HepG2 (cell line): ENCODE measurements around the gene MAPRE3. TPM values are rescaled to one million over a fixed set of nuclear protein-coding genes. Genes with fewer than 3 reads are reported as not detected.

ENCODE experiments used
- ATAC-seq: fragments of 200-7000 bp; cut with Tn5 transposase; 3 replicates; pipeline ENCODE4 v1.9.1; 2020; ENCODE audit warnings: mild to moderate bottlenecking, moderate library complexity
- BruUV-seq: library from RNA; stranded (reverse); fragments of 400-500 nt; replicated peaks from 2 replicates; lab custom pipeline; 2021; lab: Mats Ljungman, UMichigan
- CTCF ChIA-PET: fragments of 300-600 bp; formaldehyde crosslinking; extraction: SDS; loops from one replicate; lab custom pipeline; 2021; ENCODE audit warnings: low total read pairs, inconsistent platforms, low intra/inter-chr PET ratio; lab: Yijun Ruan, JAX
- POLR2A ChIA-PET: fragments of 350-600 bp; sonication (Branson Sonifier 250); formaldehyde crosslinking; loops from one replicate; lab custom pipeline; 2020; ENCODE audit warnings: antibody characterized with exemption, inconsistent platforms; lab: Yijun Ruan, JAX
- DNase-seq: peaks from one replicate; pipeline ENCODE4 v3.0.0-alpha.2; 2015; ENCODE audit warnings: low spot score
- FAIRE-seq: peaks from 3 replicates; lab custom pipeline; 2011; peaks lifted over from hg19 to GRCh38; lab: Jason Lieb, UNC
- H2AFZ ChIP-seq: one replicate; pipeline ENCODE4 v1.6.1; 2011; ENCODE audit warnings: low read length, inconsistent platforms
- H3K27ac ChIP-seq: fragments of 300-600 bp; 3 replicates; pipeline ENCODE4 v1.8.0; 2011; ENCODE audit warnings: mixed run types, mild to moderate bottlenecking, mixed read lengths, low read length, inconsistent platforms; ENCODE audit not compliant: insufficient read depth; ENCODE audit errors: extremely low read length
- H3K27me3 ChIP-seq, 2 experiments: fragments of 200-600 bp in 1 of 2; 2 replicates in 1 of 2; 3 replicates in 1 of 2; pipeline versions ENCODE4 v1.6.0 to v1.8.0; 2011; ENCODE audit warnings: low read length in 2 of 2, mild to moderate bottlenecking in 2 of 2, moderate library complexity in 2 of 2, inconsistent platforms in 1 of 2; ENCODE audit not compliant: insufficient read depth in 2 of 2, control insufficient read depth in 1 of 2
- H3K36me3 ChIP-seq, 2 experiments: fragments of 200-600 bp in 1 of 2; replicated peaks in 1 of 2; 2 replicates in 1 of 2; 3 replicates in 1 of 2; pipeline versions ENCODE4 v1.5.1 to v1.8.0; 2011; ENCODE audit warnings: low read length in 2 of 2, inconsistent platforms in 1 of 2; ENCODE audit not compliant: insufficient read depth in 2 of 2, control insufficient read depth in 1 of 2
- H3K4me1 ChIP-seq: 2 replicates; pipeline ENCODE4 v1.5.1; 2012; ENCODE audit warnings: low read length, inconsistent platforms; ENCODE audit not compliant: insufficient read depth
- H3K4me2 ChIP-seq: 2 replicates; pipeline ENCODE4 v1.6.0; 2011; ENCODE audit warnings: low read depth, low read length, inconsistent platforms
- H3K4me3 ChIP-seq, 3 experiments: fragments of 200-600 bp in 1 of 3; sonication (generic), shearing (Covaris generic) in 1 of 3; replicated peaks in 1 of 3; 2 replicates each; pipeline ENCODE4 v1.5.1; 2011 to 2016; ENCODE audit warnings: low read length in 3 of 3, inconsistent platforms in 2 of 3, low read depth in 2 of 3, mild to moderate bottlenecking in 2 of 3, control low read depth in 1 of 3, mixed read lengths in 1 of 3; ENCODE audit not compliant: insufficient read depth in 1 of 3
- H3K79me2 ChIP-seq: one replicate; pipeline ENCODE4 v1.6.1; 2011; ENCODE audit warnings: low read length, inconsistent platforms; ENCODE audit not compliant: insufficient read depth
- H3K9ac ChIP-seq: 2 replicates; pipeline ENCODE4 v1.6.0; 2011; ENCODE audit warnings: mild to moderate bottlenecking, low read depth, low read length, inconsistent platforms; ENCODE audit not compliant: insufficient read depth
- H3K9me3 ChIP-seq: 2 replicates; pipeline ENCODE4 v1.5.1; 2012; ENCODE audit warnings: mild to moderate bottlenecking, low read length
- H4K20me1 ChIP-seq: 2 replicates; pipeline ENCODE4 v1.6.0; 2011; ENCODE audit warnings: inconsistent platforms, mild to moderate bottlenecking, low read length, moderate library complexity; ENCODE audit not compliant: insufficient read depth
- AKNA ChIP-seq: sonication (generic); formaldehyde crosslinking; IDR thresholded peaks from 2 replicates; pipeline ENCODE4 v1.4.0; 2020; ENCODE audit warnings: missing genetic modification reagents, borderline replicate concordance
- ATF7-NPFF ChIP-seq: sonication (generic); formaldehyde crosslinking; IDR thresholded peaks from 2 replicates; pipeline ENCODE4 v1.8.1; 2023; ENCODE audit warnings: mild to moderate bottlenecking, low read depth, missing genetic modification reagents, moderate library complexity
- BRCA1 ChIP-seq: sonication (generic); formaldehyde crosslinking; IDR thresholded peaks from 2 replicates; pipeline ENCODE4 v1.4.0; 2020; ENCODE audit warnings: missing genetic modification reagents
- CEBPG ChIP-seq: IDR thresholded peaks from 2 replicates; pipeline ENCODE4 v1.6.1; 2016
- ELF3 ChIP-seq: IDR thresholded peaks from 2 replicates; pipeline ENCODE4 v1.6.1; 2016; ENCODE audit warnings: missing genetic modification reagents, missing compliant biosample characterization
- FOSL1 ChIP-seq: sonication (generic); formaldehyde crosslinking; IDR thresholded peaks from 2 replicates; pipeline ENCODE4 v1.9.0; 2021; ENCODE audit warnings: missing genetic modification reagents, borderline replicate concordance
- HCFC1 ChIP-seq: fragments of 150-350 bp; IDR thresholded peaks from 2 replicates; pipeline ENCODE4 v1.6.1; 2014; ENCODE audit warnings: low read depth, low read length
- IRF2 ChIP-seq: IDR thresholded peaks from 2 replicates; pipeline ENCODE4 v1.6.1; 2018; ENCODE audit warnings: missing genetic modification reagents, missing compliant biosample characterization
- PHB2 ChIP-seq: fragments of 450-650 bp; IDR thresholded peaks from 2 replicates; pipeline ENCODE4 v1.6.1; 2018; ENCODE audit not compliant: partially characterized antibody
- PHF21A ChIP-seq: sonication (generic); formaldehyde crosslinking; IDR thresholded peaks from 2 replicates; pipeline ENCODE4 v1.5.0; 2020; ENCODE audit warnings: mild to moderate bottlenecking, missing genetic modification reagents
- SIX1 ChIP-seq: sonication (generic); formaldehyde crosslinking; IDR thresholded peaks from 2 replicates; pipeline ENCODE4 v1.4.0; 2020; ENCODE audit warnings: missing genetic modification reagents, borderline replicate concordance
- ZBED4 ChIP-seq: sonication (generic); formaldehyde crosslinking; IDR thresholded peaks from 2 replicates; pipeline ENCODE4 v1.4.0; 2020; ENCODE audit warnings: missing genetic modification reagents, borderline replicate concordance
- ZBTB4 ChIP-seq: sonication (generic); formaldehyde crosslinking; IDR thresholded peaks from 2 replicates; pipeline ENCODE4 v1.4.0; 2020; ENCODE audit warnings: missing genetic modification reagents, mild to moderate bottlenecking, borderline replicate concordance
- ZNF616 ChIP-seq: sonication (generic); formaldehyde crosslinking; IDR thresholded peaks from 2 replicates; pipeline ENCODE4 v1.5.0; 2020; ENCODE audit warnings: low read depth, mild to moderate bottlenecking, missing genetic modification reagents
- WGBS: methylation state at CpG from one replicate; pipeline ENCODE4 v1.1.6; 2017; ENCODE audit warnings: low lambda C conversion rate; 5-methylcytosine and 5-hydroxymethylcytosine counted together
- in situ Hi-C: cut with HindIII; loops from 2 replicates; pipeline ENCODE4 v1.10.0; 2017; ENCODE audit warnings: low pct_unique_long_range_greater_than_20kb; ENCODE audit not compliant: extremely low pct_ligation_motif_present
- intact Hi-C: fragments of 100-400 bp; cut with micrococcal nuclease; formaldehyde crosslinking; loops from one replicate; pipeline ENCODE4 v1.10.0; 2022; ENCODE audit not compliant: unreplicated experiment
- polyA plus RNA-seq, 8 experiments: library from polyadenylated mRNA; depleted of rRNA in 3 of 8; stranded (reverse) in 7 of 8; unstranded in 1 of 8; fragments of >200 nt; fragmentation: Illumina TruSeq in 4 of 8; extraction: Trizol in 4 of 8; gene quantifications; 2 replicates each; pipeline versions ENCODE4 v1.2.1 to v1.2.3, GENCODE V29; 2011 to 2016; ENCODE audit warnings: low read depth in 4 of 8, missing spikeins in 1 of 8, mixed read lengths in 1 of 8; ENCODE audit not compliant: insufficient read depth in 1 of 8
- total RNA-seq, 5 experiments: library from RNA; depleted of rRNA; stranded (reverse); fragments of >200 nt; fragmentation: Illumina TruSeq; extraction: Trizol; gene quantifications; 2 replicates each; pipeline ENCODE4 v1.2.3, GENCODE V29; 2016; ENCODE audit warnings: low read depth in 1 of 5

MAPRE3 gene
- total and polyA plus RNA-seq, 2 of the 13 experiments (the other 11 are each of a cell fraction or from before 2014, with no cell fraction given) = 0.31 to 0.91 TPM

- no peak for FAIRE-seq
- POLR2A ChIA-PET = interaction anchor here (0.7 kb wide), 1 partner anchor 88 kb away, joined by 3 read pairs; no protein-coding TSS in a partner anchor
- no peak overlapping the region for H3K4me3 ChIP-seq
- no peak for TF ChIP-seq AKNA (CRISPR knock-in tag)
- TF ChIP-seq SIX1 (CRISPR knock-in tag) = no peak
- no peak for TF ChIP-seq PHB2
- TF ChIP-seq CEBPG = no peak
- TF ChIP-seq IRF2 (CRISPR knock-in tag) = no peak
- no peak for TF ChIP-seq ZBED4 (CRISPR knock-in tag)
- no peak for TF ChIP-seq HCFC1
- no peak for TF ChIP-seq ATF7-NPFF (CRISPR knock-in tag)
- TF ChIP-seq ZBTB4 (CRISPR knock-in tag) = no peak
- no peak for TF ChIP-seq FOSL1 (CRISPR knock-in tag)
- TF ChIP-seq ELF3 (CRISPR knock-in tag) = no peak
- TF ChIP-seq BRCA1 (CRISPR knock-in tag) = no peak
- TF ChIP-seq PHF21A (CRISPR knock-in tag) = no peak
- TF ChIP-seq ZNF616 (CRISPR knock-in tag) = no peak
Measured at GRCh38 chr2:26940001-26940400, 30.4 kb upstream of the MAPRE3 start.

More at GRCh38 chr2:26940001-26940400, 30.4 kb upstream of the MAPRE3 start:
- Histone ChIP-seq H3K9ac (no peak overlapping the region), H3K4me1 (peaks cover 15% of the 10 kb centered on the region), H3K9me3 (no peaks in the 10 kb centered on the region), H3K36me3 (no peaks in the 10 kb centered on the region), H3K79me2 (no peaks in the 10 kb centered on the region), H3K27ac (no peak overlapping the region), H4K20me1 (no peaks in the 10 kb centered on the region), H2AFZ (no peak overlapping the region), H3K4me2 (no peak overlapping the region), H3K27me3 (peaks cover 6 to 56% of the 10 kb centered on the region in 2 experiments)
- CTCF ChIA-PET = interaction anchor here (4.6 kb wide), 1 partner anchor 94 kb away, joined by 80 read pairs; the partner anchor contains the start of gene DPYSL5
- in situ Hi-C loops (loop anchor here (5.0 kb wide), 1 partner anchor 93 kb away; the partner anchor contains the start of gene DPYSL5), intact Hi-C loops (no loop called here)
- ATAC-seq (no peak), DNase-seq (no peak)
- 21% methylated on average over 9 of the region's 9 CpGs for WGBS
- BruUV-seq = no TSS peak
